Right ventricle myocardium superior (tissue), 1 donor: ENCODE data around the gene COL1A1. TPM values are rescaled to one million over a fixed set of nuclear protein-coding genes. Genes with fewer than 3 reads are reported as not detected.

Experiments
- ATAC-seq: fragments of 200-7000 bp; cut with Tn5 transposase; one replicate; pipeline ENCODE4 v1.9.1; 2020; ENCODE audit warnings: mild to moderate bottlenecking; ENCODE audit not compliant: poor library complexity
- DNase-seq: peaks from one replicate; pipeline ENCODE4 v3.0.0-alpha.2; 2020
- intact Hi-C: fragments of 100-400 bp; cut with DNase I; formaldehyde crosslinking; loops from one replicate; pipeline ENCODE4 v1.11.2; 2022
- total RNA-seq: library from RNA; stranded (reverse); fragmentation: NEBNext Ultra II Directional; extraction: Animal tissue kit (Norgen Biotek cat#: 25700); gene quantifications from one replicate; pipeline ENCODE4 v1.2.1, GENCODE V29; 2021
- donor health status: DM: no; HTN: yes; CAD: no; lungs with severe emphysema.

The COL1A1 gene
- total RNA-seq, 1 donor from 2014 or later: 28.1 TPM

- intact Hi-C loops: no loop called here
- ATAC-seq (no peak), DNase-seq (no peak)
Observed at GRCh38 chr17:50136096-50136687, 65.2 kb downstream of the COL1A1 start.

DNA sequence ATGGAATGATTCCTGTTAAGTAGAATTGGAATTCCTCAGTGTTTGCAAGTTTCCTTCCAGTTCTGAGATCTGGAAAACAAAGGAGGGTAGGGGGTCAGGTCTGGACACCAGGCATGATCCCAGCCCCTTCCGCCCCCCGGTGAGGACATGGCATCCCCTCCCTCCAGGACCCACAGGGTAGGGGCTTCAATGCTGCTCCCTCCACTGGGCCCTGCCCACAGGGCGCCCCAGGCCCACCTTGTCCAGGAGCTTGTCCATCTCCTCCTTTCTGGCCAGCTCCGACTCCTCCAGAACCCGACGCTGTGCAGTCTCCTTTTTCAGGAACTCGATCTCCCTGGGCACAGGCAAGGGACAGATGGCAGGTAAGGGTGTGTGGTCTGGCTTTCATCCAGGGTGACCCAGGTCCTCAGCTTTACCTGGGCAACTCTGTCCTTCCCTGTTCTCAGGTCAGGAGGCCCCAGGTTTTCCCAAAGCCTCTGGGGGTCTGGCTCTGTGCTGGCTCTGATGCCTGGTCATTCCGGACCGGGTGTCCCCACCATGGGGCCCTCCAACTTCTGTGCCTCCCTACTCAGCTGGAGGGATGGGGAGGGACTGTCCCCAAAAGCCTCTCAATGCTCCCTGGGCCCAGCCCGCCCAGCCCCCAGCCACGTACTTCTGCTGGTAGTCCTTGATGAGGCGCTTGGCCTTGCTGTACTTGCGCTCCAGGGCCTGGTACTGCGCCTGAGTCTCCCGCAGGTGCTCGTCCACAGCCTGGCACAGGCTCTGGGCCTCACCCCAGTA, 65.9 kb downstream of the COL1A1 start:
- DNase-seq (no peak), ATAC-seq (no peak)
- intact Hi-C loops: no loop called here

DNA sequence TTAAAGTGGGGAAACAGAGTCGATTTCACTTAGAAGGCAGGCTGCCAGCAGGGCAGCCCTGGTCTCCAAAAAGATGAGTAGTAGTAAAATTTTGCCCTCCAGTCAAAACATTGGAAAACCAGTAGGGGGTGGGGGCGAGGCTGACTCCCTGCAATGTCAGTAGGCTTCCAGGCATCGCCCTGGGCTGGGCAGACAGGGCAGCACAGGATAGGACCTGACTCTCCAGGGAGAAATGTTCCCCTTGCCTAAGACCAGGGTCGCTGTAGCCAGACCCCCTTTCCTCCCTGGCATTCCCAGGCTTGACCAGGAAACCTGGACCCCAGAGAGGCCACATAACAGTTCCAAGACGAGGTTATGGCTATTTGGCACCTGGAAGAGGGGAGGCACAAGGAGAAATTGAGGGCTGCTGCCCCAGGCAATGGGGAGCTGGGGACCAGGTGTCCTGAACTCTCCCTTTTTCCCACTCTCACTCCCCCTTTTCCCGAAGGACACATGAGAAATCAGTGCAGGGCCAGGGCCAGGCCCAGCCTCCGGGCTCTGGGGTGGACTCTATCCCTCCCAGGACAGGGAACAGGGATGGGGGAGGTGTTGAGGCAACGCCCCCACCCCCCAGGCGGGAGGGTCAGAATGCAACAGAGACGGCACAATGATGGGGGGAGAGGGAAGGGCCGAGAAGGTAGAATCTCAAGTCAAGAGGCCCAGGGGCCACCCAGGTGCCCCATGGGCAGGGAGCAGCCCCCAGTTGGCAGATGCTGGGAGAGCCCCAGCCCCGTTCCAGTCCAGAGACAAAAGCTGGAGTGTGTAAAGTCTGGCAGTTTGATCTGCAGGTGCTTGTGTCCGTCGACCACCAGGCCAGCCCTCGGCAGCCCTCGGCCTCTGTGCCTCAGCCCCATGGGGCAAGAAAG, 67.0 kb downstream of the COL1A1 start:
- intact Hi-C loops: no loop called here
- ATAC-seq (no peak), DNase-seq (no peak)

- intact Hi-C loops: no loop called here
- ATAC-seq: peak; percentile 13
- no peak for DNase-seq
Observed at GRCh38 chr17:50133769-50134099, 67.7 kb downstream of the COL1A1 start.

Other genes with a start within 250 kb of the COL1A1 start
- gene DLX4, start 232.4 kb downstream of the COL1A1 start, total RNA-seq: not detected
- gene DLX3, start 206.4 kb downstream of the COL1A1 start, total RNA-seq: not detected
- 12.6 TPM for gene ITGA3, start 145.5 kb downstream of the COL1A1 start, total RNA-seq
- 250 TPM for gene PDK2, start 106.3 kb downstream of the COL1A1 start, total RNA-seq
- gene SAMD14, start 71.5 kb downstream of the COL1A1 start, total RNA-seq: 0.78 TPM
- 35.4 TPM for gene PPP1R9B, start 51.0 kb downstream of the COL1A1 start, total RNA-seq
- gene SGCA, start 35.6 kb downstream of the COL1A1 start, total RNA-seq: 135 TPM
- gene TMEM92, start 72.8 kb upstream of the COL1A1 start, total RNA-seq: not detected
- 13.0 TPM for gene XYLT2, start 144.5 kb upstream of the COL1A1 start, total RNA-seq
- gene MRPL27, start 171.6 kb upstream of the COL1A1 start, total RNA-seq: 78.6 TPM
- not detected for gene EME1, start 171.6 kb upstream of the COL1A1 start, total RNA-seq
- gene LRRC59, start 195.9 kb upstream of the COL1A1 start, total RNA-seq: 20.3 TPM
- gene ACSF2, start 224.6 kb upstream of the COL1A1 start, total RNA-seq: 25.0 TPM